Neural progenitor cell (in vitro differentiated cells): ENCODE data around the gene NFKBIA. TPM values are rescaled to one million over a fixed set of nuclear protein-coding genes. Genes with fewer than 3 reads are reported as not detected.

Experiments
- DNase-seq: peaks from one replicate; pipeline ENCODE4 v3.0.0-alpha.2; 2016; ENCODE audit warnings: low spot score
- H2AFZ ChIP-seq: fragments of 200-600 bp; sonication (generic); replicated peaks from 2 replicates; pipeline ENCODE4 v1.6.1; 2016; ENCODE audit warnings: antibody characterized with exemption
- H3F3A ChIP-seq: fragments of 200-600 bp; sonication (generic); 2 replicates; pipeline ENCODE4 v1.6.1; 2016; ENCODE audit warnings: antibody characterized with exemption, low read depth
- H3K27ac ChIP-seq: fragments of 200-600 bp; sonication (generic); 2 replicates; pipeline ENCODE4 v1.5.1; 2016; ENCODE audit warnings: mild to moderate bottlenecking
- H3K27me3 ChIP-seq: fragments of 200-600 bp; sonication (generic); 2 replicates; pipeline ENCODE4 v1.6.1; 2016; ENCODE audit warnings: mild to moderate bottlenecking, moderate library complexity
- H3K36me3 ChIP-seq: fragments of 200-600 bp; sonication (generic); 2 replicates; pipeline ENCODE4 v1.5.1; 2016
- H3K4me1 ChIP-seq: fragments of 200-600 bp; sonication (generic); 2 replicates; pipeline ENCODE4 v1.6.1; 2016; ENCODE audit warnings: mixed run types
- H3K4me2 ChIP-seq: fragments of 200-600 bp; sonication (generic); 2 replicates; pipeline ENCODE4 v1.6.1; 2016
- H3K4me3 ChIP-seq: fragments of 200-600 bp; sonication (generic); 2 replicates; pipeline ENCODE4 v1.5.1; 2016
- H3K79me2 ChIP-seq: fragments of 200-600 bp; sonication (generic); 2 replicates; pipeline ENCODE4 v1.6.1; 2016; ENCODE audit warnings: low read depth
- H3K9ac ChIP-seq: fragments of 200-600 bp; sonication (generic); 2 replicates; pipeline ENCODE4 v1.6.1; 2016
- H3K9me3 ChIP-seq: fragments of 200-600 bp; sonication (generic); 2 replicates; pipeline ENCODE4 v1.5.1; 2016; ENCODE audit warnings: low read depth
- H4K20me1 ChIP-seq: fragments of 200-600 bp; sonication (generic); 2 replicates; pipeline ENCODE4 v1.6.1; 2016; ENCODE audit warnings: low read depth
- H3K27ac Mint-ChIP-seq: 3 replicates; pipeline ENCODE4 v1.8.0; 2021; ENCODE audit warnings: mixed read lengths
- H3K27me3 Mint-ChIP-seq: 2 replicates; pipeline ENCODE4 v1.8.0; 2022; ENCODE audit warnings: low read depth, mild to moderate bottlenecking, inconsistent platforms, moderate library complexity, mixed read lengths; ENCODE audit not compliant: insufficient read depth
- H3K36me3 Mint-ChIP-seq: 3 replicates; pipeline ENCODE4 v1.8.0; 2021; ENCODE audit warnings: mixed read lengths
- H3K4me1 Mint-ChIP-seq: 3 replicates; pipeline ENCODE4 v1.8.0; 2021; ENCODE audit warnings: mixed read lengths
- H3K4me3 Mint-ChIP-seq: 3 replicates; pipeline ENCODE4 v1.8.0; 2021; ENCODE audit warnings: mild to moderate bottlenecking, moderate library complexity, mixed read lengths
- H3K9me3 Mint-ChIP-seq: 3 replicates; pipeline ENCODE4 v1.8.0; 2020; ENCODE audit warnings: mixed read lengths
- CTCF ChIP-seq: fragments of 200-600 bp; sonication (generic); IDR thresholded peaks from 2 replicates; pipeline ENCODE4 v1.5.1; 2017; ENCODE audit warnings: antibody characterized with exemption, mild to moderate bottlenecking
- EZH2 ChIP-seq: fragments of 200-600 bp; sonication (generic); IDR thresholded peaks from 2 replicates; pipeline ENCODE4 v1.6.1; 2017; ENCODE audit warnings: antibody characterized with exemption, mild to moderate bottlenecking, moderate library complexity
- EZH2phosphoT487 ChIP-seq: fragments of 200-600 bp; sonication (generic); IDR thresholded peaks from 2 replicates; pipeline ENCODE4 v1.6.1; 2017; ENCODE audit warnings: antibody characterized with exemption
- total RNA-seq: library from RNA; depleted of rRNA; stranded (reverse); fragments of >200 nt; gene quantifications from 2 replicates; pipeline ENCODE4 v1.2.3, GENCODE V29; 2015; ENCODE audit warnings: low replicate concordance

The NFKBIA gene
- total RNA-seq, 1 donor from 2014 or later, result 26.4 TPM

- Histone ChIP-seq H3K9me3 (no peaks in the 10 kb centered on the region), H3F3A (no peaks in the 10 kb centered on the region), H2AFZ (no peak overlapping the region), H3K79me2 (no peaks in the 10 kb centered on the region), H3K4me2 (no peak overlapping the region), H3K4me3 (no peak overlapping the region), H3K36me3 (no peaks in the 10 kb centered on the region), H3K27me3 (no peaks in the 10 kb centered on the region), H3K9ac (no peak overlapping the region), H3K27ac (no peak overlapping the region), H4K20me1 (no peaks in the 10 kb centered on the region), H3K4me1 (peaks cover 16% of the 10 kb centered on the region)
- Mint-ChIP-seq H3K27me3 (peaks cover 2% of the 10 kb centered on the region), H3K36me3 (no peaks in the 10 kb centered on the region), H3K4me3 (no peak overlapping the region), H3K9me3 (no peaks in the 10 kb centered on the region), H3K4me1 (peaks cover 30% of the 10 kb centered on the region), H3K27ac (no peak overlapping the region)
- TF ChIP-seq EZH2 (no peak), CTCF (no peak), EZH2phosphoT487 (no peak)
- DNase-seq, result no peak
Measured at GRCh38 chr14:35365130-35366055, 39.2 kb downstream of the NFKBIA start.

GRCh38 chr14:35362911-35363374 is 41.6 kb downstream of the NFKBIA start:
- no peak for DNase-seq
- peaks cover 10% of the 10 kb centered on the region for H3K4me1 ChIP-seq
- H3K36me3 ChIP-seq, result no peaks in the 10 kb centered on the region
- no peaks in the 10 kb centered on the region for H3K9me3 Mint-ChIP-seq
- TF ChIP-seq EZH2phosphoT487 (no peak), CTCF (no peak), EZH2 (no peak)
- no peak overlapping the region for H3K27ac Mint-ChIP-seq
- H3K27me3 ChIP-seq, result no peaks in the 10 kb centered on the region
- peaks cover 19% of the 10 kb centered on the region for H3K4me1 Mint-ChIP-seq
- no peak overlapping the region for H3K9ac ChIP-seq
- H3K4me3 Mint-ChIP-seq, result no peak overlapping the region
- H2AFZ ChIP-seq, result no peak overlapping the region
- peaks cover 2% of the 10 kb centered on the region for H3K27me3 Mint-ChIP-seq
- no peak overlapping the region for H3K4me2 ChIP-seq
- H3F3A ChIP-seq, result no peaks in the 10 kb centered on the region
- no peaks in the 10 kb centered on the region for H4K20me1 ChIP-seq
- no peak overlapping the region for H3K4me3 ChIP-seq
- H3K9me3 ChIP-seq, result no peaks in the 10 kb centered on the region
- H3K27ac ChIP-seq, result no peak overlapping the region
- no peaks in the 10 kb centered on the region for H3K79me2 ChIP-seq
- H3K36me3 Mint-ChIP-seq, result no peaks in the 10 kb centered on the region

- H3K79me2 ChIP-seq, result no peaks in the 10 kb centered on the region
- no peak for DNase-seq
- no peaks in the 10 kb centered on the region for H3K27me3 ChIP-seq
- H3K4me1 Mint-ChIP-seq, result peaks cover 14% of the 10 kb centered on the region
- no peaks in the 10 kb centered on the region for H3K36me3 Mint-ChIP-seq
- no peaks in the 10 kb centered on the region for H3K9me3 Mint-ChIP-seq
- no peaks in the 10 kb centered on the region for H3K36me3 ChIP-seq
- H2AFZ ChIP-seq, result no peak overlapping the region
- no peak overlapping the region for H3K4me2 ChIP-seq
- H3K9me3 ChIP-seq, result no peaks in the 10 kb centered on the region
- H4K20me1 ChIP-seq, result no peaks in the 10 kb centered on the region
- no peak overlapping the region for H3K27ac Mint-ChIP-seq
- peaks cover 2% of the 10 kb centered on the region for H3K27me3 Mint-ChIP-seq
- no peak overlapping the region for H3K4me3 Mint-ChIP-seq
- no peak overlapping the region for H3K27ac ChIP-seq
- TF ChIP-seq CTCF, result no peak
- no peak for TF ChIP-seq EZH2
- TF ChIP-seq EZH2phosphoT487, result no peak
- H3K4me1 ChIP-seq, result peaks cover 5% of the 10 kb centered on the region
- no peaks in the 10 kb centered on the region for H3F3A ChIP-seq
- no peak overlapping the region for H3K9ac ChIP-seq
- H3K4me3 ChIP-seq, result no peak overlapping the region
Measured at GRCh38 chr14:35362450-35362849, 42.1 kb downstream of the NFKBIA start.
